GM19351 (cell line): ENCODE measurements around the gene MKLN1.
"Not testable (repeated sequence)": the region's sequence is repeated elsewhere in the genome, so short reads cannot be mapped to it uniquely, and the experiment has no call there.

Experiments
- ATAC-seq: cut with Tn5 transposase; IDR thresholded peaks from one replicate; pipeline ENCODE4 v1.9.1; 2021; ENCODE audit warnings: mild to moderate bottlenecking, moderate library complexity; ENCODE audit not compliant: unreplicated experiment

MKLN1 gene

GRCh38 chr7:131455546-131455945 lies 127.9 kb downstream of the MKLN1 start:
- no peak for ATAC-seq

- no peak for ATAC-seq
Observed at GRCh38 chr7:131456338-131456737, 128.7 kb downstream of the MKLN1 start.

- no peak for ATAC-seq
Observed at GRCh38 chr7:131459256-131459655, 131.6 kb downstream of the MKLN1 start.

GRCh38 chr7:131462059-131462458 lies 134.4 kb downstream of the MKLN1 start:
- ATAC-seq, result no peak

- ATAC-seq, result not testable (repeated sequence)
Observed at GRCh38 chr7:131462715-131463114, 135.0 kb downstream of the MKLN1 start.

GRCh38 chr7:131466735-131467365 lies 139.2 kb downstream of the MKLN1 start:
- ATAC-seq, result no peak

GRCh38 chr7:131467788-131468187 lies 140.1 kb downstream of the MKLN1 start:
- ATAC-seq, result no peak

- no peak for ATAC-seq
Observed at GRCh38 chr7:131471250-131472004, 143.8 kb downstream of the MKLN1 start.

GRCh38 chr7:131476740-131477139 lies 149.1 kb downstream of the MKLN1 start:
- ATAC-seq, result no peak

GRCh38 chr7:131480384-131481315 lies 153.0 kb downstream of the MKLN1 start:
- no peak for ATAC-seq

GRCh38 chr7:131482800-131483199 lies 155.1 kb downstream of the MKLN1 start:
- ATAC-seq, result peak; percentile 71

- no peak for ATAC-seq
Observed at GRCh38 chr7:131483586-131483985, 155.9 kb downstream of the MKLN1 start.

- ATAC-seq, result no peak
Observed at GRCh38 chr7:131486346-131486745, 158.7 kb downstream of the MKLN1 start.

GRCh38 chr7:131487217-131487616 lies 159.5 kb downstream of the MKLN1 start:
- ATAC-seq, result no peak

- ATAC-seq, result no peak
Observed at GRCh38 chr7:131488361-131488760, 160.7 kb downstream of the MKLN1 start.

GRCh38 chr7:131489196-131489595 lies 161.5 kb downstream of the MKLN1 start:
- ATAC-seq, result no peak

GRCh38 chr7:131489881-131490280 lies 162.2 kb downstream of the MKLN1 start:
- no peak for ATAC-seq

GRCh38 chr7:131493081-131493480 lies 165.4 kb downstream of the MKLN1 start:
- ATAC-seq, result no peak

GRCh38 chr7:131493581-131493980 lies 165.9 kb downstream of the MKLN1 start:
- ATAC-seq, result no peak

GRCh38 chr7:131494182-131494581 lies 166.5 kb downstream of the MKLN1 start:
- ATAC-seq, result no peak
